GM12878 (cell line): Measurements from ENCODE around the gene CLDN24. TPM values are rescaled to one million over a fixed set of nuclear protein-coding genes. Genes with fewer than 3 reads are reported as not detected.

Source experiments
- ATAC-seq: fragments of 200-7000 bp; cut with Tn5 transposase; 3 replicates; pipeline ENCODE4 v1.9.1; 2020; ENCODE audit warnings: mild to moderate bottlenecking, moderate library complexity
- BruUV-seq: library from RNA; stranded (reverse); fragments of 400-500 nt; replicated peaks from 2 replicates; lab custom pipeline; 2021; lab: Mats Ljungman, UMichigan
- CTCF ChIA-PET: fragments of 300-600 bp; sonication (Branson Sonifier 250); formaldehyde crosslinking; extraction: SDS; loops from one replicate; lab custom pipeline; 2021; ENCODE audit warnings: inconsistent platforms; lab: Yijun Ruan, JAX
- POLR2A ChIA-PET: fragments of 350-600 bp; formaldehyde crosslinking; extraction: SDS; loops from one replicate; lab custom pipeline; 2021; ENCODE audit warnings: inconsistent platforms; lab: Charles Lee
- RAD21 ChIA-PET: fragments of 300-600 bp; sonication (Branson Sonifier 250); formaldehyde crosslinking; loops from one replicate; lab custom pipeline; 2023; ENCODE audit warnings: antibody characterized with exemption; ENCODE audit not compliant: unreplicated experiment; lab: Charles Lee
- SMC1A ChIA-PET: fragments of 300-600 bp; sonication (Branson Sonifier 250); formaldehyde crosslinking; loops from one replicate; lab custom pipeline; 2023; ENCODE audit not compliant: unreplicated experiment, uncharacterized antibody; lab: Charles Lee
- DNase-seq: peaks from one replicate; pipeline ENCODE4 v3.0.0-alpha.2; 2011; ENCODE audit warnings: low read depth, low spot score
- FAIRE-seq: peaks from 3 replicates; lab custom pipeline; 2011; peaks lifted over from hg19 to GRCh38; lab: Jason Lieb, UNC
- H2AFZ ChIP-seq: 2 replicates; pipeline ENCODE4 v1.6.0; 2011; ENCODE audit warnings: low read depth, low read length, control low read depth; ENCODE audit not compliant: control insufficient read depth
- H3K27ac ChIP-seq: 2 replicates; pipeline ENCODE4 v1.5.1; 2011; ENCODE audit warnings: control low read depth; ENCODE audit not compliant: control insufficient read depth, insufficient read depth
- H3K27me3 ChIP-seq, 2 experiments: replicated peaks in 1 of 2; 2 replicates each; pipeline versions ENCODE4 v1.6.0 to v1.6.1; 2011; ENCODE audit warnings: low read length in 1 of 2; ENCODE audit not compliant: control insufficient read depth in 2 of 2, insufficient read depth in 2 of 2
- H3K36me3 ChIP-seq, 2 experiments: 2 replicates each; pipeline ENCODE4 v1.5.1; 2011; ENCODE audit warnings: low read length in 1 of 2; ENCODE audit not compliant: control insufficient read depth in 2 of 2, insufficient read depth in 2 of 2
- H3K4me1 ChIP-seq: 2 replicates; pipeline ENCODE4 v1.6.1; 2011; ENCODE audit warnings: mild to moderate bottlenecking, low read length, moderate library complexity, mixed read lengths; ENCODE audit not compliant: control insufficient read depth, insufficient read depth
- H3K4me2 ChIP-seq: 2 replicates; pipeline ENCODE4 v1.6.0; 2011; ENCODE audit warnings: control low read depth; ENCODE audit not compliant: control insufficient read depth, insufficient read depth
- H3K4me3 ChIP-seq: fragments of 200-600 bp; sonication (generic); 2 replicates; pipeline ENCODE4 v1.5.1; 2016
- H3K79me2 ChIP-seq: 2 replicates; pipeline ENCODE4 v1.6.0; 2011; ENCODE audit warnings: low read length; ENCODE audit not compliant: control insufficient read depth, insufficient read depth
- H3K9ac ChIP-seq: 2 replicates; pipeline ENCODE4 v1.8.0; 2011; ENCODE audit warnings: low read length, control low read depth, mixed read lengths; ENCODE audit not compliant: control insufficient read depth, insufficient read depth
- H3K9me3 ChIP-seq: replicated peaks from 3 replicates; pipeline ENCODE4 v1.5.1; 2011; ENCODE audit warnings: mild to moderate bottlenecking, low read length; ENCODE audit not compliant: control insufficient read depth, insufficient read depth
- H4K20me1 ChIP-seq: 2 replicates; pipeline ENCODE4 v1.6.0; 2011; ENCODE audit not compliant: control insufficient read depth, insufficient read depth
- BCL11A ChIP-seq: IDR thresholded peaks from 2 replicates; pipeline ENCODE4 v1.6.1; 2011; ENCODE audit warnings: low read depth, low read length
- BCL3 ChIP-seq: IDR thresholded peaks from 2 replicates; pipeline ENCODE4 v1.6.1; 2011; ENCODE audit warnings: borderline replicate concordance, low read depth, mild to moderate bottlenecking, moderate library complexity, low read length; ENCODE audit not compliant: insufficient read depth, poor library complexity, severe bottlenecking
- BMI1 ChIP-seq: fragments of 450-650 bp; IDR thresholded peaks from 2 replicates; pipeline ENCODE4 v1.6.1; 2016; ENCODE audit warnings: mild to moderate bottlenecking, moderate library complexity, borderline replicate concordance
- GATAD2B ChIP-seq: fragments of 450-650 bp; conservative IDR thresholded peaks from 2 replicates; pipeline ENCODE4 v1.6.1; 2017; ENCODE audit warnings: low read depth, mild to moderate bottlenecking, moderate library complexity
- MEF2B ChIP-seq: fragments of 450-650 bp; IDR thresholded peaks from 2 replicates; pipeline ENCODE4 v1.6.1; 2018; ENCODE audit warnings: mild to moderate bottlenecking, moderate library complexity; ENCODE audit not compliant: partially characterized antibody, poor library complexity, severe bottlenecking
- POLR2AphosphoS5 ChIP-seq: IDR thresholded peaks from 2 replicates; pipeline ENCODE4 v1.6.1; 2011; ENCODE audit warnings: mild to moderate bottlenecking, low read length, inconsistent platforms
- RAD21 ChIP-seq: IDR thresholded peaks from 2 replicates; pipeline ENCODE4 v1.6.1; 2011; ENCODE audit warnings: mild to moderate bottlenecking, low read depth, low read length, moderate library complexity; ENCODE audit not compliant: insufficient read depth
- RAD51 ChIP-seq: fragments of 450-650 bp; IDR thresholded peaks from 2 replicates; pipeline ENCODE4 v1.6.1; 2016; ENCODE audit warnings: moderate library complexity, mild to moderate bottlenecking, inconsistent platforms
- SMAD1 ChIP-seq: fragments of 450-650 bp; IDR thresholded peaks from 2 replicates; pipeline ENCODE4 v1.6.1; 2018; ENCODE audit warnings: mild to moderate bottlenecking, low read depth; ENCODE audit not compliant: partially characterized antibody
- STAT3 ChIP-seq: IDR thresholded peaks from 2 replicates; pipeline ENCODE4 v1.6.1; 2011; ENCODE audit warnings: low read depth, low read length, improper control_type of control experiment
- ZBTB40 ChIP-seq: fragments of 450-650 bp; IDR thresholded peaks from 2 replicates; pipeline ENCODE4 v1.6.1; 2016; ENCODE audit warnings: mild to moderate bottlenecking, moderate library complexity, borderline replicate concordance
- ZNF622 ChIP-seq: fragments of 450-650 bp; IDR thresholded peaks from 2 replicates; pipeline ENCODE4 v1.6.1; 2017; ENCODE audit warnings: mild to moderate bottlenecking, inconsistent platforms
- ZSCAN29 ChIP-seq: fragments of 450-650 bp; IDR thresholded peaks from 2 replicates; pipeline ENCODE4 v1.6.1; 2017; ENCODE audit warnings: mild to moderate bottlenecking, moderate library complexity
- whole genome bisulfite sequencing: methylation state at CpG from one replicate; pipeline ENCODE4 v1.1.6; 2016; ENCODE audit warnings: low lambda C conversion rate; ENCODE audit not compliant: insufficient replicate concordance, insufficient coverage; ENCODE audit errors: missing lambda C conversion rate; 5-methylcytosine and 5-hydroxymethylcytosine counted together
- in situ Hi-C: fragments of 300-500 bp; cut with MboI; formaldehyde crosslinking; loops from 9 replicates; pipeline ENCODE4 v1.14.3; 2018; ENCODE audit warnings: mixed read lengths
- intact Hi-C: fragments of 100-400 bp; cut with micrococcal nuclease; formaldehyde crosslinking; loops from one replicate; pipeline ENCODE4 v1.14.2; 2022; ENCODE audit not compliant: unreplicated experiment
- polyA plus RNA-seq, 11 experiments: library from polyadenylated mRNA; depleted of rRNA in 4 of 11; unstranded in 6 of 11; stranded (reverse) in 5 of 11; fragments of >200 nt; fragmentation: Nextera tagmentation in 4 of 11; fragmentation: Illumina TruSeq in 1 of 11; extraction: Ambion mirVana in 4 of 11; extraction: Trizol in 1 of 11; gene quantifications; 1 replicate in 1 of 11; 2 replicates in 10 of 11; pipeline versions ENCODE4 v1.2.1 to v1.2.3, GENCODE V29; 2011 to 2016; ENCODE audit warnings: inconsistent platforms in 2 of 11, missing spikeins in 2 of 11, low read depth in 1 of 11
- total RNA-seq, 4 experiments: library from RNA; depleted of rRNA in 3 of 4; stranded (reverse); fragments of >200 nt in 3 of 4; fragmentation: Illumina TruSeq in 1 of 4; extraction: Trizol in 1 of 4; gene quantifications; 2 replicates each; pipeline versions ENCODE4 v1.2.1 to v1.2.3, GENCODE V29; 2013 to 2021

CLDN24 gene
- total and polyA plus RNA-seq, 10 of the 15 experiments (the other 5 are each of a cell fraction or from before 2014, with no cell fraction given): not detected

- Histone ChIP-seq H3K9ac (no peak overlapping the region), H2AFZ (no peak overlapping the region), H3K79me2 (no peaks in the 10 kb centered on the region), H3K4me2 (no peak overlapping the region), H3K4me3 (no peak overlapping the region), H3K36me3 (no peaks in the 10 kb centered on the region), H3K27ac (no peak overlapping the region), H3K4me1 (no peaks in the 10 kb centered on the region), H4K20me1 (no peaks in the 10 kb centered on the region), H3K27me3 (no peaks in the 10 kb centered on the region), H3K9me3 (no peaks in the 10 kb centered on the region)
- no TSS peak for BruUV-seq
- ChIA-PET CTCF (no interaction called here), RAD21 (no interaction called here), POLR2A (interaction anchor here (0.7 kb wide), 1 partner anchor 716 kb away, joined by 4 read pairs; no protein-coding TSS in a partner anchor), SMC1A (no interaction called here)
- no peak for FAIRE-seq
- TF ChIP-seq RAD51: no peak
- TF ChIP-seq GATAD2B: no peak
- TF ChIP-seq SMAD1: no peak
- no peak for TF ChIP-seq STAT3
- no peak for TF ChIP-seq ZNF622
- intact Hi-C loops: no loop called here
- 40% methylated on average over 16 of the region's 16 CpGs for WGBS
- DNase-seq: no peak
- in situ Hi-C loops: no loop called here
- ATAC-seq: no peak
Observed at GRCh38 chr4:183366206-183366835, 44.1 kb upstream of the CLDN24 start.

GRCh38 chr4:183364025-183364424 lies 41.8 kb upstream of the CLDN24 start:
- H3K9me3 ChIP-seq: no peaks in the 10 kb centered on the region
- BruUV-seq: no TSS peak
- TF ChIP-seq BCL11A (no peak), BCL3 (no peak), POLR2AphosphoS5 (no peak), ZSCAN29 (no peak), BMI1 (no peak), RAD21 (no peak), MEF2B (no peak), ZBTB40 (no peak)
- TF ChIP-seq, all 136 proteins: peak for 0
- DNase-seq (no peak), ATAC-seq (no peak), FAIRE-seq (no peak)
- H4K20me1 ChIP-seq: no peaks in the 10 kb centered on the region
- no peak overlapping the region for H3K9ac ChIP-seq
- no peaks in the 10 kb centered on the region for H3K79me2 ChIP-seq
- 25% methylated on average over 10 of the region's 10 CpGs for WGBS
- intact Hi-C loops: no loop called here
- H3K27ac ChIP-seq: no peak overlapping the region
- RAD21 ChIA-PET: no interaction called here
- CTCF ChIA-PET: no interaction called here
- no peaks in the 10 kb centered on the region for H3K36me3 ChIP-seq
- H3K4me3 ChIP-seq: no peak overlapping the region
- H3K4me2 ChIP-seq: no peak overlapping the region
- H3K27me3 ChIP-seq: no peaks in the 10 kb centered on the region
- SMC1A ChIA-PET: interaction anchor here (1.0 kb wide), 1 partner anchor 289 kb away, joined by 3 read pairs; no protein-coding TSS in a partner anchor
- no peak overlapping the region for H2AFZ ChIP-seq
- POLR2A ChIA-PET: no interaction called here
- H3K4me1 ChIP-seq: no peaks in the 10 kb centered on the region
- in situ Hi-C loops: no loop called here
